Embryonic facial prominence (tissue), 1 donor: Measurements from ENCODE around the gene TAS2R40.
A peak's percentile ranks its signal among the peaks of the same experiment; 100 is the strongest.
"Not testable (repeated sequence)": the region's sequence is repeated elsewhere in the genome, so short reads cannot be mapped to it uniquely, and the experiment has no call there.

ENCODE experiments used
- DNase-seq: peaks from one replicate; pipeline ENCODE4 v3.0.0-alpha.2; 2016; ENCODE audit errors: extremely low spot score

The TAS2R40 gene

GRCh38 chr7:143221737-143222136 lies at the start of gene TAS2R40:
TSS of gene TAS2R40 (plus strand) at chr7:143222037. CDS start at chr7:143222079, 42 bp downstream.
- DNase-seq, result no peak

DNA sequence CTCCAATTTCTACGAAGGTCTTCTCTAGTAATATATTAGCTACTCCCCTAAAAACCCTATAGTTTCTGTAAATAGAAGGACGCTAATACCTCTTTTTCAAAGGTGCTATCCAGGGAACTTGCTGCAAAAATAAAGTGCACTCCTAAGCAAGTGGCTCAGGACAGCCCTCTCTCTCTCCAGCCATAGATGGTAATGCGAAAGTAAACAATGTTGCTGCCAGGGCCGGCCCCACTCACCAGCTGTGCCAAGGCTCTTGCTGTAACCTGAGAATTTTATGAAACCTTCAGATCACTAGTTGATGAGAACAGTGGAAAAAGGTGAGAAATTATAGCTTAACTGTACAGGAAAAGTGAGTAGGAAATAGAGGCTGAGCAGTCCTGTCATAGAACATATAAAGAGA lies 49.5 kb upstream of the TAS2R40 start:
- DNase-seq, result no peak

DNA sequence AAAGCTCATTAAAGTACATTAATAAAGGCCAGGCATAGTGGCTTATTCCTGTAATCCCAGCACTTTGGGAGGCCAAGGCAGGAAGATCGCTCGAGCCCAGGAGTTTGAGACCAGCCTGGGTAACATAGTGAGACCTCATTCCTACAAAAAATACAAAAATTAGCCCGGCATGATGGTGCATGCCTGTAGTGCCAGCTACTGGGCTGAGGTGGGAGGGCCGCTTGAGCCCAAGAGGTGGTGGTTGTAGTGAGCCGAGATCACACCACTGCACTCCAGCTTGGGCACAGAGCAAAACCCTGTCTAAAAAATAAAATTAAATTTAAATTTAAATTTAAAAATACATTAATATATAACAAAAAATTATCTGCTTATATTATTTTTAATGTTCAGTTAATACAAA lies 45.7 kb upstream of the TAS2R40 start:
- no peak for DNase-seq

- DNase-seq, result no peak
Observed at GRCh38 chr7:143177374-143178119, 44.3 kb upstream of the TAS2R40 start.

GRCh38 chr7:143180771-143181170 lies 41.1 kb upstream of the TAS2R40 start:
- DNase-seq, result not testable (repeated sequence)

DNA sequence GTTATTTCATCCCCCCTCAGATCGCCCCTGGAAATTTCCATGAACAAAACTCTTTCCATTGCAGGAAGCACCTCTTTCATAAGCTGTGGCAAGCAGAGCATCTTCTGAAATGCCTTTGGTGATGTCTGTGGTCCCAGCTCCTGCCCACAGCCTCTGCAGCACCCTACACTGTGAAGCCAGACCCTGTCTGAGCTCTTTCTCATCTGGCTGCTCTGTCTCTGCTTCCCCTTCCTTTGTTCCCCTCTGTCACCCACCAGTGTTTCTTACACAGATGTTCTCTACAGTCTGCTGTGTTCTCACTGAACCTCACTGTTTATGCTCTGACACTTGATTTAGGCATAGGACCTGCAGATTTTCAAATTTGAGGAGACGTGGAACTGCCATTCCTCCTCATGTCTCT lies 40.5 kb upstream of the TAS2R40 start:
- DNase-seq, result no peak

GRCh38 chr7:143183024-143183423 lies 38.8 kb upstream of the TAS2R40 start, which contains the start of gene TAS2R39:
TSS of gene TAS2R39 (plus strand) at chr7:143183419. CDS start at chr7:143183419, 0 bp downstream.
- no peak for DNase-seq

DNA sequence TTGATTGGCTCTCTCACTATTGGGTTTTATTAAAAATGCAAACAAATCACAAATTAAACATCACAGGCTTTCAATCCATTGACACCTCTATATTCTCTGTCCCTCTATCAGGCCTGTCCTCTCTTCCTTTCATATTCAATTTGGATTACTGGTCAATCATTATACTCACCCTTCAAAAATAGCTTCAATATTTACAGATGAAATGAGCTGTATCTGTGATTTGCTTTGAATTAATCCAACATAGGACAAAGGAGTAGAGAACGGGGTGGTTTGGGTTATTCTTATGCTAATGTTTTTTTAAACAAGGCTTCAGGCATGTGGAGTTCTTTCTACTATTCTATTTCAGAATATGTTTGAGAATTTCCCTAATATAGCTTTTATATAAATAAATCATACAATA lies 36.3 kb upstream of the TAS2R40 start:
- no peak for DNase-seq

DNA sequence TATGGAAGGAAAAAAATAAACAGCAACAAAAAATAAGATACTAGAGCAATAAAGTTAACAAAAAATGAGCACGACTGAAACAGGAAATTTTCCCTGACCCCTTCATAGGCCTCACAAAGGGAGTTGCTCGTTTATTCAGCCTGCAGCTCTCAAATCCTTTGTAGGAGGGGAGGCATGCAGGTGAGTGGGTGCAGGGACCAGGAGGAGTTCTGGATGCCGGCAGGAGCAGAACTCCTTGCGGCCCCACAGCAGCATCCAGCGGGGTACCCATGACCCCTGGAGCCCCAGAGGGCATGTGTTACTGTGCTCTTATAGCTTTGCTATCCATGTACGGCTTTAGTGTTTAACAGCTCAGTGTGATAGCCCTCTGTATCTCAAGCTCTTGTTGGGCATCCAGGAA lies 32.8 kb upstream of the TAS2R40 start:
- no peak for DNase-seq

- no peak for DNase-seq
Observed at GRCh38 chr7:143193880-143194279, 28.0 kb upstream of the TAS2R40 start.

- no peak for DNase-seq
Observed at GRCh38 chr7:143199040-143199439, 22.8 kb upstream of the TAS2R40 start.

DNA sequence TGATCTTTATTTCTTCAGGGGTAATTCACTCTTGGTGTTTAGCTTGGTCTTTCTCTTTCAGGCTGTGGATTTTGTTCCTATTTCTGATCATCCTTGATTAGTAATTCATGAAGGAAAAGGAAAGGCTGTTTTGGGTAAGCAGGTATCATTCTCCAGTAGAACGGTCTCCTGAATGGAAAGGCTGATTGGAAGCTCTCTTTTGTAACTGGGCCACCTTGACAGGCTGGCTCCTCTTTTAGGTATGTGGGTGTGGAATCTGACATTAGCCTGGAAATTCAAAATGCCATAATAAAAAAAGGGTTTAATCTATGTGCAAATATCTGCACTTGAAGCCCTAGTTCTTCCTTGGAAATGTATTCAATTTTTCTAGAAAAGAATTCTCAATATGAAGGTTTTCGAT lies 19.7 kb upstream of the TAS2R40 start:
- no peak for DNase-seq

GRCh38 chr7:143203386-143203785 lies 18.5 kb upstream of the TAS2R40 start:
- no peak for DNase-seq

- no peak for DNase-seq
Observed at GRCh38 chr7:143205560-143206293, 16.1 kb upstream of the TAS2R40 start.

DNA sequence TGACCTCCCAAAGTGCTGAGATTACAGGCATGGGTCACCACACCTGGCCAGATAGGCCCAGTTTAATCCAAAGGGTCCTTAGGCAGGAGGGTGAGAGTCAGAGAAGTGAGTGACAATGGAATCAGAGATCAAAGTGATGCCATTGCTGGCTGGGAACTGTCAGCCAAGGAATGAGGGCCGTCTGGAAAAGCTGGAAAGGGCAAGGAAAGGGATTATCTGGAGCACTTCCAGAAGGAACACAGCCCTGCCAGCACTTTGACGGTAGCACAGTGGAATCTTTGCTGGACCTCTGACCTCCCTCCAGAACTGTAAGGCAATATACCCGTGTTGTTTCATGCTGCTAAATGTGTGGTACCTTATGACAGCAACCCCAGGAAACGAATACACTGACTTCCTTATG lies 11.3 kb upstream of the TAS2R40 start:
- no peak for DNase-seq

DNA sequence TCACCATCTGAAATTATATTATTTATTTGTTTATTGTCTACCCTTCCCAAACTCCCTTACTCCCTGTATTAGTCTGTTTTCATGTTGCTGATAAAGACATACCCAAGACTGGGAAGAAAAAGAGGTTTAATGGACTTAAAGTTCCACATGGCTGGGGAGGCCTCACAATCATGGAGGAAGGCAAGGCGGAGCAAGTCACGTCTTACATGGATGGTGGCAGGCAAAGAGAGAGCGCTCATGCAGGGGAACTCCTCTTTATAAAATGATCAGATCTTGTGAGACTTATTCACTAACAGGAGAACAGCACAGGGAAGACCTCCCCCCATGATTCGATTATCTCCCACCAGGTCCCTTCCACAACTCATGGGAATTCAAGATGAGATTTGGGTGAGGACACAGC lies 8.4 kb upstream of the TAS2R40 start:
- not testable (repeated sequence) for DNase-seq

DNA sequence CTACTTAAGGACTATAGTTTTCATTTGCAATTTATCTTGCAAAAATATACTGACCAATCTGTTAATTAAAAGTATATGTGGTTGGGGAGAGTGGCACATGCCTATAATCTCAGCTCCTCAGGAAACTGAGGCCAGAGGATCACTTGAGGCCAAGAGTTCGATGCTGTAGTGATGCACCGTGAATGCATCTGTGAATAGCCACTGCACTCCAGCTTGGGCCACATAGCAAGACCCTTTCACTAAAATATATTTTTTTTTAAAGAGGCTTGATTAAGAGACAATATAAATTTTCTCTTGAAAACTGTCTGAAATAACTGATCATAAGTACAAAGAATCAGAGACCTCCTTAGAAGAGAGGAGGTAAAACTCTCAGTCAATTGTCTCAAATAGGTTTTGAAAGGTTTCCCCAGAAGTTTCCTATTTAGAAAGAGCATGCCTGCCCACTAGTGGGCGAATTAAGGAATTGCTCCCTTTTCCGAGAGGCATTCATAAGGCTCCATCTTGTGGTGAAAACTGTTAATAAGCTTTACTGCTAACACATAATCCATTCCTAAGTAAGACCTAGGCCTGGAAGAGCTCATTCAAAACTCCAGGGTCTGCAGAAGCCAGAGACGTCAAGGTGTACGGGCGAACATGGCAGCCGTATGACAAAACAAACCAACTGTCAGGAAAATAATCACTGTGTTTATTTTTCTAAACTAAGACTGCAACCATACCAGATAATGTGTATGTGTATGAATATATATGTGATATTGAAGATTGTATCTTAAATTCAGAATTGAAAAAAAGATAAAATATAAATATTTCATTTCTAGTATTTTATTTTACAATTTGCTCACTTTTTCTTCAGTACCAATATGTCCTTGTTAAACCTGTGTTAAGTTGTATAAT lies 6.8 kb upstream of the TAS2R40 start:
- peak; percentile 74 for DNase-seq

DNA sequence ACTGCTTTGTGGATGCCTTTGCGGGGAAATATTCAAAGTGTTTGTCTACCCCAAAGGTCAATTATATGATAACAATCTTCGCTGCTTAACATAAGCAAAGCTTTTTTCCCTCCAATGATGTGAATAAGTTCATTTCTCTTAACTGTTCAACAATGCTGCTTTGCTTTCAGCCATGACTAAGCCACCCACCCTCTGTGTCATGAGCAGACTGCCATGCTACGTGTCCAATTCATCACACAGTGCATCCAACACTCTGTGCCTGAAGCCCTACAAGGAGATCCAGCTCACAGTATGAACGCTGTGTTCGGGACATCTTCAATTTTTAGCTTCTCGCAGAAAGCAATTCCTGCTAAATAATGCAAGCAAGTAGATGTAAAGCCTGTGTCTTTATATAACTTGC lies 5.7 kb upstream of the TAS2R40 start:
- no peak for DNase-seq

- DNase-seq, result no peak
Observed at GRCh38 chr7:143216686-143217085, 5.2 kb upstream of the TAS2R40 start.

DNA sequence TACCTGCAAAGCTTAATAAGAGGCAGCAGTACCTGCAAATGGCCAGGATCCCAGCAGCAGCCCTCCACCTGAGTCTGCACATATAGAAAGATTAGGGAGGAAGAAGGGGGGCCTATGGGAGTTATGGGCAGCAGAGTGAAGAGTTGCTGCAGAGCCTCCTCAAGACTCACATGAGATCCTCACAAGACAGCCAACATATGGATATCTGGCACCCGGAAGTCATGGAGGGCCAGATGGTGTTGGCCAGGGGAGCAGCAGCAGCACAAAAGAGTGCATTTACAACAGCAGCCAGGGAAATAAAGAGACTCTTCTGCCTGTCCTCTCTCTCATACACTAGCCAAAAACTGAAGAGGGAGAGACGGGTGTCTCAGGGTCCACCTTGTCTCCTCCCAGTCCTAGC lies 4.0 kb upstream of the TAS2R40 start:
- no peak for DNase-seq

- no peak for DNase-seq
Observed at GRCh38 chr7:143221286-143221685, 551 bp upstream of the TAS2R40 start.

DNA sequence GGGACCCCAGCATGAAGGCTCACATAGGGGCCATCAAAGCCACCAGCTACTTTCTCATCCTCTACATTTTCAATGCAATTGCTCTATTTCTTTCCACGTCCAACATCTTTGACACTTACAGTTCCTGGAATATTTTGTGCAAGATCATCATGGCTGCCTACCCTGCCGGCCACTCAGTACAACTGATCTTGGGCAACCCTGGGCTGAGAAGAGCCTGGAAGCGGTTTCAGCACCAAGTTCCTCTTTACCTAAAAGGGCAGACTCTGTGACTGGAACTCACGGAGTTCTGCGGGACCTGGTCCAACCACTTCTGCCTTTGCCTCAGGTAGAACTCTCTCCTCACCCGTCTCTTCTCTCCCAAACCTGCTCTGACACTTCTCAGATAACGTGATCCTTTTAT lies 945 bp downstream of the TAS2R40 start:
- DNase-seq, result no peak
